ENCODE results near the gene HELZ2.

Gene HELZ2

DNA sequence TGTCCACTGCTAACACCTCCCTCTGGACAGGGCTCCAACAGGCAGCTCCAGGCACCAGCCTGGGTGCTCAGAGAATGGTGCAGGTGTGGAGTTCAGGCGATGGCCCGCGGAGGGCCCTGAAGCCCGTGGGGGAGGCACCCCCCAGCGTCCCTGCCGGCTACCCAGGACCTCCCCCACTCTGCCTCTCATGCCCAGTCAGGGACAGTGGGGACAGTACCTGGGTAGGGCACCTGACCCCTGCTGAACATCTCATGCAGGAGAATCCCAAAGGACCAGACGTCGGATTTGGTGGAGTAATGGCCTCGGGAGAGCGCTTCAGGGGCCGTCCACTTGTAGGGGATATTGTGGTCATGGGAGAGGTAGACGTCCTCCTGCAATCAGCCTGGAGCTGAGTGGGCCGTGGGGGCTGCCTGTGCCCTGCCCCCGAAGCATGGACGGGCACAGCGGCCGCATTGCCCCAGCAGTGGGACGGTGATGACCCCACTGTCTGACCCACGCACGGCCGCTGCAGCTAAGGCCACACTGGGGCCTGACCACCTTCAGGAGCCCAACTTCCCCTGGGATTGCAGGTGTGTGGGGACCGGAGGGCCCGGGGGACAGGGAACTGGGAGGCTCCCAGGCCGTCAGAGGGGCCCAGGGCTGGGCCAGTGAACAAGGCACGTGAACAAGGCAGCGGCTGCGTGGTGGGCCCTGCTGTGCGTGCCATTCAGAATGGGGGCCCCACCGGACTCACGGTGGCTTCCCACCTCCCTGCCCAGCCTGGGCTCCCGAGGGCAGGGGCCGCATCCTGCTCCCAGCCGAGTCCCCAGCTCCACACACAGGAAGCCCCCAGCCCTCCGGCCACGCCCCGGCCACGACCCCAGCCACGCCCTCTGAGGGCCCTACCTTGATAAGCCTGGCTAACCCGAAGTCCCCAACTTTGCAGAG, 43.9 kb downstream of the HELZ2 start:
- H3K4me3 ChIP-seq (ENCODE audit: low read depth, low read length), result no peak overlapping the region
- DNase-seq (ENCODE audit: low read depth, low spot score), result no peak
- TF ChIP-seq, protein P1, sequence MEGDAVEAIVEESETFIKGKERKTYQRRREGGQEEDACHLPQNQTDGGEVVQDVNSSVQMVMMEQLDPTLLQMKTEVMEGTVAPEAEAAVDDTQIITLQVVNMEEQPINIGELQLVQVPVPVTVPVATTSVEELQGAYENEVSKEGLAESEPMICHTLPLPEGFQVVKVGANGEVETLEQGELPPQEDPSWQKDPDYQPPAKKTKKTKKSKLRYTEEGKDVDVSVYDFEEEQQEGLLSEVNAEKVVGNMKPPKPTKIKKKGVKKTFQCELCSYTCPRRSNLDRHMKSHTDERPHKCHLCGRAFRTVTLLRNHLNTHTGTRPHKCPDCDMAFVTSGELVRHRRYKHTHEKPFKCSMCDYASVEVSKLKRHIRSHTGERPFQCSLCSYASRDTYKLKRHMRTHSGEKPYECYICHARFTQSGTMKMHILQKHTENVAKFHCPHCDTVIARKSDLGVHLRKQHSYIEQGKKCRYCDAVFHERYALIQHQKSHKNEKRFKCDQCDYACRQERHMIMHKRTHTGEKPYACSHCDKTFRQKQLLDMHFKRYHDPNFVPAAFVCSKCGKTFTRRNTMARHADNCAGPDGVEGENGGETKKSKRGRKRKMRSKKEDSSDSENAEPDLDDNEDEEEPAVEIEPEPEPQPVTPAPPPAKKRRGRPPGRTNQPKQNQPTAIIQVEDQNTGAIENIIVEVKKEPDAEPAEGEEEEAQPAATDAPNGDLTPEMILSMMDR (IDR thresholded peaks at IDR 0.05; ENCODE audit: insufficient read depth, low read length, missing control alignments), result no peak
- ChIA-PET POLR2A (interaction anchor here (1.1 to 1.2 kb wide), 2 partner anchors 9 kb away, joined by 3 to 6 read pairs; partner anchors contain the start of gene PPDPF), CTCF (interaction anchor here (0.6 to 3.7 kb wide), 5 partner anchors 10 to 558 kb away, joined by 3 to 24 read pairs (median 6); partner anchors contain the start of genes PPDPF and PTK6)

DNA sequence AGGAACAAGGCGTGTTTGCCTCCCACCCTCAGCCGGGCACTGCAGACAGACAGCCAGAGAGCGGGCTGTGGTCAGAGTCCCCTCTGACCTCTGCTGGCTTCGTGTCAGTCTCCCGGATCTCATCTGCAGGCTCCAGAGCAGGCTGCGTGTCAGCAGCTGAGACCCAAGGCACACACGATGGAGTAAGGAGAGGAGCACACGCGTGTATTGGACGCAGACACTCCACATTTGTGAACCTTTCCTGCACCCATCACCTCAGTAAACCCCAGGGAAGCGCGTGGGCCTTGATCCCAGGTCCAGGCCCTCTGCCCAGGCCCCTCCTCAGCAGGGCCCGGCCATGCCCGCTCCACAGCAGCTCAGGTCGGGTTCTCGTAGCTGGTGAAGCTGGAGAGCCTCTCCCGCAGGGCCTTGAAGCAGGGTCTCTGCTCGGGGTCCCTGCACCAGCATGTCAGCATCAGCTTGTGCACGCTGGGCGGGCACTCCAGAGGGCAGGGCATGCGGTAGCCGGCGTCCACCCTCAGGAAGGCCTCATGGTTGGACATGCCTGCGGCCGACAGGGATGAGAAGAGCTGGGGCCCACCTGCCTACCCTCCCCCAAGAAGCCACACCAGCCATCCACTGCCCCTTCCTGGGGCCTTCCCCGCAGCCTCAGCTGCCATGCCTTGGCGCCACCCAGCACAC, 44.7 kb downstream of the HELZ2 start:
- no peak overlapping the region for H3K4me3 ChIP-seq (ENCODE audit: low read depth, low read length)
- ChIA-PET POLR2A (interaction anchor here (0.6 to 1.2 kb wide), 2 partner anchors 8 to 92 kb away, joined by 4 to 6 read pairs; no protein-coding TSS in a partner anchor), CTCF (interaction anchor here (2.0 to 3.7 kb wide), 3 partner anchors 9 to 33 kb away, joined by 6 to 24 read pairs (median 8); partner anchors contain the start of genes PPDPF and PTK6)
- DNase-seq (ENCODE audit: low read depth, low spot score), result no peak
- TF ChIP-seq, protein P1 (IDR thresholded peaks at IDR 0.05; ENCODE audit: insufficient read depth, low read length, missing control alignments), result no peak

DNA sequence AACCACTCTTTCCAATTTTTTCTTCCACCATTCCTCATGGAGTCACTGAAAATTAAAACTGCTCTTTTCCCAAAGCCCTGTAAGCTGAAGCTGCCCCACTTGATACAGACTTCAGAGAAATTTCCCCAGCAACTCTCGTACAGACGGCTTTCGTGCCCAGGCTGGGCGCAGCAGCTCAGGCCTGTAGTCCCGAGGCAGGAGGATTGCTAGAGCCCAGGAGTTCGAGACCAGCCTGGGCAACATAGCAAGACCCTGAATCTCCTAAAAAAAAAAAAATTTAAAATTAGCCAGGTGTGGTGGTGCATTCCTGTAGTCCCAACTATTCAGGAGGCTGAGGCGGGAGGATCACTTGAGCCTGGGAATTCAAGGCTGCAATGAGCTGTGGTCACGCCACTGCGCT, 46.9 kb downstream of the HELZ2 start:
- CTCF ChIA-PET, result interaction anchor here (0.6 to 1.4 kb wide), 3 partner anchors 9 to 31 kb away, joined by 3 to 5 read pairs (median 4); partner anchors contain the start of gene PTK6
- no peak for DNase-seq (ENCODE audit: low read depth, low spot score)
- no peak overlapping the region for H3K4me3 ChIP-seq (ENCODE audit: low read depth, low read length)
- TF ChIP-seq, protein P1 (IDR thresholded peaks at IDR 0.05; ENCODE audit: insufficient read depth, low read length, missing control alignments), result no peak
- POLR2A ChIA-PET, result no interaction called here

DNA sequence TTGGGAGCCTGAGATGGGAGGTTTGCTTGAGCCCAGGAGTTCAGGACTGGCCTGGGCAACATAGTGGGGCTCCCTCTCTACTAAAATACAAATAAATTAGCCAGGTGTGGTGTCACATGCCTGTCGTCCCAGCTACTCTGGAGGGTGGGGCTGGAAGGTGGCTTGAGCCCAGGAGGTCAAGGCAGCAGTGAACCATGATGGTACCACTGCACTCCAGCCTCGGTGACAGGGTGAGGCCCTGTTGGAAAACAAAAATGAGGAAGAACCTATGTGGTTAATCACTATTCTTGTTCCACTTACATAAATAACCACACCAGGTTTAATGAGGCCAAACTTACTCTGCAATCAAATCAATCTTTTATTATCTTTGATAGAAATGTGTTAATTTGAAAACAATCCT, 48.1 kb downstream of the HELZ2 start:
- CTCF ChIA-PET, result interaction anchor here (0.7 kb wide), 1 partner anchor 12 kb away, joined by 5 read pairs; no protein-coding TSS in a partner anchor

DNA sequence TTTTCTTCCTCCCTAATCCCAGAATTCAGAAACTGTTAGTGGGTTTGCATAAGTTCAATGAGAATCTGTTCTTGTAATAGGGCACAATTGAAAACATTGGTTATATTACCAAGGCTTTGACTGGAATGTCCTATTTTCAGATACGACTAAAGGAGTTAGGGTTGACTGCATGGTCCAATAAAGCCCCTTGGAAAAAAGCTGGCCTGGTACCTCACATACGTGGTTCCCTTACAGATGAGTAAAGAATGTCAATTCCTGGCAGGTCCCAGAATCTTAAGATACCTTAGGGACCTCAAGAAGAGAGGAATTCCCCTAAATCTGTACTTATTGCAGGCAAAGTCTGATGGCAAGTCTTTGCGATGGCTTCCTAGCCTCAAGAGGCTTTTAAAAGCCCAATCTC, 48.9 kb downstream of the HELZ2 start:
- TF ChIP-seq, protein P1 (IDR thresholded peaks at IDR 0.05; ENCODE audit: insufficient read depth, low read length, missing control alignments), result no peak
- DNase-seq (ENCODE audit: low read depth, low spot score), result no peak
- H3K4me3 ChIP-seq (ENCODE audit: low read depth, low read length), result no peak overlapping the region
- CTCF ChIA-PET, result interaction anchor here (1.2 kb wide), 1 partner anchor 12 kb away, joined by 3 read pairs; the partner anchor contains the start of gene PTK6
- POLR2A ChIA-PET, result interaction anchor here (0.7 kb wide), 1 partner anchor 539 kb away, joined by 4 read pairs; no protein-coding TSS in a partner anchor

More for the DNA sequence above, 48.1 kb downstream of the HELZ2 start:
- H3K4me3 ChIP-seq (ENCODE audit: low read depth, low read length), result no peak overlapping the region
- DNase-seq (ENCODE audit: low read depth, low spot score), result no peak
- POLR2A ChIA-PET, result interaction anchor here (0.7 kb wide), 1 partner anchor 538 kb away, joined by 4 read pairs; no protein-coding TSS in a partner anchor
- TF ChIP-seq, protein P1 (IDR thresholded peaks at IDR 0.05; ENCODE audit: insufficient read depth, low read length, missing control alignments), result no peak
